Measurements from ENCODE around the gene DIAPH3. TPM values are rescaled to one million over a fixed set of nuclear protein-coding genes. Genes with fewer than 3 reads are reported as not detected.

The DIAPH3 gene
- total and polyA plus RNA-seq, 2 of the 4 experiments (the other 2 are of a cell fraction) = 8.9 to 9.3 TPM

- Histone ChIP-seq H4K91ac (ENCODE audit: insufficient read depth, low read depth, low read length) (peak overlapping the region; percentile 88), H3K9ac (ENCODE audit: low read depth, low read length) (peak overlapping the region; percentile 61; the same call in 1 of the 2 replicates), H3K4me3 (ENCODE audit: insufficient read depth, low read depth, low read length) (peak overlapping the region; percentile 1; the same call in 1 of the 2 replicates), H3K9me3 (ENCODE audit: control insufficient read depth, insufficient read depth, low read length) (no peaks in the 10 kb centered on the region), H3K4me2 (ENCODE audit: low read depth, low read length) (peak overlapping the region; percentile 11; the same call in 1 of the 2 replicates), H2AK5ac (ENCODE audit: low read depth, low read length) (peak overlapping the region; percentile 33; the same call in 1 of the 2 replicates), H2BK20ac (ENCODE audit: low read depth, low read length) (peak overlapping the region; percentile 79), H4K5ac (ENCODE audit: low read depth, low read length) (peak overlapping the region; percentile 77), H3K23ac (ENCODE audit: low read depth, low read length) (peak overlapping the region; percentile 89), H2BK120ac (ENCODE audit: low read depth, low read length) (peak overlapping the region; percentile 76), H3K9me1 (ENCODE audit: insufficient read depth, low read length) (no peaks in the 10 kb centered on the region), H3K18ac (ENCODE audit: low read depth, low read length) (peak overlapping the region; percentile 62; the same call in 1 of the 2 replicates), H2BK5ac (ENCODE audit: low read depth, low read length, poor library complexity, severe bottlenecking) (peak overlapping the region; percentile 71), H3K79me1 (ENCODE audit: low read depth in 1 of 2, low read length in 2 of 2) (peaks cover 21 to 30% of the 10 kb centered on the region in 2 experiments), H3K27ac (ENCODE audit: insufficient read depth, low read length) (peak overlapping the region; percentile 67; the same call in 1 of the 2 replicates), H2AK9ac (replicated peaks; ENCODE audit: low read depth, low read length, poor library complexity) (no peak overlapping the region), H3K4ac (ENCODE audit: low read depth, low read length) (peak overlapping the region; percentile 92; the same call in 1 of the 2 replicates), H3K36me3 (ENCODE audit: control insufficient read depth, insufficient read depth, low read length) (no peaks in the 10 kb centered on the region), H3K56ac (ENCODE audit: extremely low read depth, insufficient read depth, low read length) (peak overlapping the region; percentile 83), H3K14ac (replicated peaks; ENCODE audit: low read depth, low read length) (peak overlapping the region; percentile 96), H3K4me1 (ENCODE audit: control insufficient read depth, insufficient read depth, low read length) (peaks cover 4% of the 10 kb centered on the region; the same call in 1 of the 2 replicates), H2AFZ (replicated peaks; ENCODE audit: low read length, poor library complexity) (no peak overlapping the region), H3K27me3 (ENCODE audit: control insufficient read depth, insufficient read depth, low read length) (no peaks in the 10 kb centered on the region), H4K8ac (ENCODE audit: low read depth in 2 of 2, low read length in 2 of 2) (peak overlapping the region; percentile 88 to 89), H2BK15ac (ENCODE audit: low read depth, low read length) (peak overlapping the region; percentile 78), H4K20me1 (ENCODE audit: insufficient read depth, low read length) (no peaks in the 10 kb centered on the region)
- intact Hi-C loops (cut with micrococcal nuclease) (loop anchor here (2.0 to 10.0 kb wide), 2 partner anchors 231 to 481 kb away; partner anchors contain the start of gene TDRD3), dilution Hi-C loops (cut with HindIII; ENCODE audit: low sequenced_read_pairs, unreplicated experiment) (no loop called here), in situ Hi-C loops (cut with MboI; ENCODE audit: low sequenced_read_pairs) (no loop called here)
- no CpG with 5 or more reads among the region's 3 CpGs for WGBS, 2 experiments (ENCODE audit: extremely low coverage in 2 of 2, insufficient read length in 1 of 2)
- ATAC-seq (ENCODE audit: low read depth) (peak; percentile 1; the same call in 1 of the 2 replicates), DNase-seq (peak; percentile 75)
- TF ChIP-seq CEBPB (IDR thresholded peaks at IDR 0.05; ENCODE audit: low read depth, low read length) = peak; percentile 78
- no peak for TF ChIP-seq MAZ (IDR thresholded peaks at IDR 0.05; ENCODE audit: borderline replicate concordance, low read depth, low read length)
- no TSS peak for BruUV-seq (replicated peaks)
- CTCF ChIA-PET = no interaction called here
- POLR2A ChIA-PET (ENCODE audit: unreplicated experiment) = no interaction called here
Measured at GRCh38 chr13:60165391-60166099, 1.8 kb upstream of the DIAPH3 start.
